ENCODE results near the gene KLK1. TPM values are rescaled to one million over a fixed set of nuclear protein-coding genes. Genes with fewer than 3 reads are reported as not detected.
A peak's percentile ranks its signal among the peaks of the same experiment; 100 is the strongest.

Gene KLK1
- total RNA-seq, 1 donor from 2014 or later: 2.7 TPM

DNA sequence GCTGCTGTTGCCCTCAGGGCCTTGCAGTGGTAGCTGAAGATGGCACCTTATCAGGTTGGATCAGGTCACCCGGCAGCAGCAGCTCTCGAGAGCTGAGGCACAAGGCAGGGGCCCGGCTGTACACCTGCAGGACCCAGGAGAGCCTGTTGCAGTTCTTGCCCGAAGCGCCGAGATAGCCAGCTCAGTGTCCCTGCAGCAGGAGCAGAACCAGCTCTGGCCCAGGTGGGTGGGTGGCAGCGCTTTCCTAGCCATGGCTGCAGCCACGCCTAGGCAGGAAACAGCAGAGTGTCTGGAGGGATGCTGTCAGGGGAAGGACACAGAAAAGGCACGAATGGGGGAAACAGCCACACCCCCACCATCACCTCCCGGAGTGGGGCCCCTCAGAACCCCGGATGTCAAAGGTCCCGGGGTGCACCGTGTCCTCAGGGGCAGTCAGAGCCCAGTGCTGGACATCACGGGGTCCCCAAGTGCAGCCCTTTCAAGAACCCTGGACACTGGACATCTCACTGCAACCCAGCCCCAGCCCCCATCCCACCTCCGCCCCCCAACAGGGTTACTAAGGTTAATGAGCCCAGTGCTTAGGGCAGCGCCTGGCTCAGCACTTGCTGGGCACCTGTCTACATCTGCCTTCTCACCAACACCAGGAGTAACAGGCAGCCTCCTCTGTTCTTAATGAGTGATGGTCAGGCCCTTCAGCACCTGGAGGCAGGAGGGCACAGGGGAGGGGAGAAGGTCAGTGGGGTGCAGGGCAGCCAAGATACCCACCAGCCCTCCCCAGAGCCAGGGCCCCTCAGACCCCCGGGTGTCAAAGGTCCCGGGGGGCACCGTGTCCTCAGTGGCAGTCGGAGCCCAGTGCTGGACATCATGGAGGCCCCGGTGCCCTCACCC is 24.7 kb downstream of the KLK1 start:
- H3K27ac Mint-ChIP-seq (ENCODE audit: unreplicated experiment): no peak overlapping the region
- H3K27me3 Mint-ChIP-seq (ENCODE audit: unreplicated experiment): no peaks in the 10 kb centered on the region
- DNase-seq (ENCODE audit: low spot score): no peak
- no peaks in the 10 kb centered on the region for H3K9me3 Mint-ChIP-seq (ENCODE audit: unreplicated experiment)
- no peak overlapping the region for H3K4me3 Mint-ChIP-seq (ENCODE audit: unreplicated experiment)
- H3K4me1 Mint-ChIP-seq (ENCODE audit: unreplicated experiment): peaks cover 11% of the 10 kb centered on the region
- peaks cover 18% of the 10 kb centered on the region for H3K36me3 Mint-ChIP-seq (ENCODE audit: low read depth, unreplicated experiment)
- TF ChIP-seq, protein P1, sequence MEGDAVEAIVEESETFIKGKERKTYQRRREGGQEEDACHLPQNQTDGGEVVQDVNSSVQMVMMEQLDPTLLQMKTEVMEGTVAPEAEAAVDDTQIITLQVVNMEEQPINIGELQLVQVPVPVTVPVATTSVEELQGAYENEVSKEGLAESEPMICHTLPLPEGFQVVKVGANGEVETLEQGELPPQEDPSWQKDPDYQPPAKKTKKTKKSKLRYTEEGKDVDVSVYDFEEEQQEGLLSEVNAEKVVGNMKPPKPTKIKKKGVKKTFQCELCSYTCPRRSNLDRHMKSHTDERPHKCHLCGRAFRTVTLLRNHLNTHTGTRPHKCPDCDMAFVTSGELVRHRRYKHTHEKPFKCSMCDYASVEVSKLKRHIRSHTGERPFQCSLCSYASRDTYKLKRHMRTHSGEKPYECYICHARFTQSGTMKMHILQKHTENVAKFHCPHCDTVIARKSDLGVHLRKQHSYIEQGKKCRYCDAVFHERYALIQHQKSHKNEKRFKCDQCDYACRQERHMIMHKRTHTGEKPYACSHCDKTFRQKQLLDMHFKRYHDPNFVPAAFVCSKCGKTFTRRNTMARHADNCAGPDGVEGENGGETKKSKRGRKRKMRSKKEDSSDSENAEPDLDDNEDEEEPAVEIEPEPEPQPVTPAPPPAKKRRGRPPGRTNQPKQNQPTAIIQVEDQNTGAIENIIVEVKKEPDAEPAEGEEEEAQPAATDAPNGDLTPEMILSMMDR (IDR thresholded peaks at IDR 0.05; ENCODE audit: unreplicated experiment): no peak

DNA sequence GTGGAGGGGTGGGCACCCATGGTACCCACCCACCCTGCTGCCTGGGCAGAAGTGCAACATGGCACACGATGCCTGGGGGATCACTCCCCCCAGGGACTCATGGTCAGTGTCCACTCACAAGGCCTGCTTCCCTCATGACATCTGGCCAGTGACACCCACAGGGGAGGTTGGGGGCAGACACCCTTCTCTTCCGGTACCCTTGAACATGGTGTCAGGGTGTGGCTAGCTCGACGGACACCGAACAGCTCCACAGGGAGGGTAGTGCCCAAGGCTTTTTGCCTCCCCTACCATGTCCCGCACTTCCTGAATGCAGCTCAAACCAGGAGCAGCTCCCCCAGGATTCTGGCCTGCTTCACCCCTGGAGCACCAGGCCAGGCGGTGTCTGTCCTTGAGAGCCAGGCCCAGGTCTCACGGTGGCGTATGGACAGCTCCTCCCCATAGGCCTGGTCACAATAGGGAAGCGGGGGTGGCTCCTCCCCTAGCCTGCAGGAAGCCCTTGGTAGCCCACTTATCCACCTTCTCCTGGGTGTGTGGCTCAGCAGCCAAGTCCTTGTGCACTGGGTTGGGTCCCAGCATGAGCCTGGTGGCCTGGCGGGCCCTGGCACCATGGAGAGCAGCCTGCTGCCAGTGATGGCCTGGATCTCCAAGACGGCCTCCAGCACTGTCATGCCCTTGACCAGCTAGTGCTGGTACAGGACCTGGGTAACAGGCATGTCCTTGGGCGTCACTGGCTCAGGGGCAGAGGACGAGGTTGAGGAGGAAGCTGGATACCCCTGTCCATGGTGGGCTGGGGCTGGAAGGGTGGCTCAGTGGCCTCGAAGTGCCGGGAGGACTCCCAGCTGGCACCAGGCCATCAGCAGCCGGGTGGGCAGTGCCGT is 25.6 kb downstream of the KLK1 start:
- TF ChIP-seq, protein P1 (IDR thresholded peaks at IDR 0.05; ENCODE audit: unreplicated experiment): no peak
- H3K27ac Mint-ChIP-seq (ENCODE audit: unreplicated experiment): no peak overlapping the region
- no peaks in the 10 kb centered on the region for H3K9me3 Mint-ChIP-seq (ENCODE audit: unreplicated experiment)
- peaks cover 14% of the 10 kb centered on the region for H3K36me3 Mint-ChIP-seq (ENCODE audit: low read depth, unreplicated experiment)
- no peak for DNase-seq (ENCODE audit: low spot score)
- peaks cover 4% of the 10 kb centered on the region for H3K4me1 Mint-ChIP-seq (ENCODE audit: unreplicated experiment)
- peaks cover 1% of the 10 kb centered on the region for H3K27me3 Mint-ChIP-seq (ENCODE audit: unreplicated experiment)
- H3K4me3 Mint-ChIP-seq (ENCODE audit: unreplicated experiment): no peak overlapping the region

DNA sequence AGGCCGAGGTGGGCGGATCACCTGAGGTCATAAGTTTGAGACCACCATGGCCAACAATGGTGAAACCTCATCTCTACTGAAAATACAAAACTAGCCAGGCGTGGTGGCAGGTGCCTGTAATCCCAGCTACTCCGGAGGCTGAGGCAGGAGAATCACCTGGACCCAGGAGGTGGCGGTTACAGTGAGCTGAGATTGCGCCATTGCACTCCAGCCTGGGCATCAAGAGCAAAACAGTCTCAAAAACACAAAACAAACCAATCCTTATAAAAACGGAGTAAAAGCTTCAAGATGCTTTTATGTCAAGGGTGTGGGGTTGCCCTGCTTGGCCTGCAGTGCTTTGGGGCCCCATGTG is 26.2 kb downstream of the KLK1 start:
- H3K36me3 Mint-ChIP-seq (ENCODE audit: low read depth, unreplicated experiment): peaks cover 14% of the 10 kb centered on the region
- TF ChIP-seq, protein P1 (IDR thresholded peaks at IDR 0.05; ENCODE audit: unreplicated experiment): no peak

DNA sequence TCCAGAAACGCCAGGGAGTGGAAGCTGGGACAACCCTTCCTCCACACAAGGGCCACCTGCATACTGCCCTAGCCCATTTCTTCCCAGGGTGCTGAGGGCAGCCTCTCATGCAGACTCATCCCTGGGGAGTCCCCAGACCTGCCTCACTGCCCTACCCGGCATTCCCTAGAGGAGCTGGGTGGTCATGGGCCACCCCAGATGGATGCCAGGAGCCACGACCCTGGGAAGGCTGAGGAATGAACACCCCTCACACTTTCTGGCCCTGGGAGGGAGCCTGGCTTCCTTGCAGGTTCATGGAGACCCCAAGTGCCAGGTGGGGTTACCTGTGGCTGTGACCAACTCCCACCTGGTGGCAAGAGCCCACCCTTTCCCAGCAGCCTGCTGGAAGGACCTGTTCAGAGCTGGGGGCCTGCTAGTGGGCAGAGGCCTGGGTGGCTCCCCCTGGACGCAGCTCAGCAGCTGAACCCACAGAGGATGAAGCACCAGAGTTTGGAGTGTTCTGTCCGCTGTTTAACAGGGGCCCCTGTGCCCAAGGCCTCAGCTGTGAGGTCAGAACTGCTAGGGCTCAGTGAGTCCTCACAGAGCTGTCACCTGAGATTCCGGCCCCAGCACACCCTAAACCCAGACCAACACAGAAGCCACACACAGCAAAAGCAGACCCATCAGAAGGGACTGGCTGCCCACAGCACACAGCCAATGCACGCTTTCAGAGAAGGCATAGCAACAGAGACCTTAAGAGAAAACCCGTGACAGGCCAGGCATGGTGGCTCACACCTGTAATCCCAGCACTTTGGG is 26.8 kb downstream of the KLK1 start:
- peaks cover 4% of the 10 kb centered on the region for H3K27me3 Mint-ChIP-seq (ENCODE audit: unreplicated experiment)
- H3K4me1 Mint-ChIP-seq (ENCODE audit: unreplicated experiment): no peaks in the 10 kb centered on the region
- peaks cover 10% of the 10 kb centered on the region for H3K36me3 Mint-ChIP-seq (ENCODE audit: low read depth, unreplicated experiment)
- no peaks in the 10 kb centered on the region for H3K9me3 Mint-ChIP-seq (ENCODE audit: unreplicated experiment)
- TF ChIP-seq, protein P1 (IDR thresholded peaks at IDR 0.05; ENCODE audit: unreplicated experiment): no peak
- peak overlapping the region; percentile 30 for H3K27ac Mint-ChIP-seq (ENCODE audit: unreplicated experiment)
- H3K4me3 Mint-ChIP-seq (ENCODE audit: unreplicated experiment): no peak overlapping the region
- DNase-seq (ENCODE audit: low spot score): no peak

More for the DNA sequence above, 26.2 kb downstream of the KLK1 start:
- no peak for DNase-seq (ENCODE audit: low spot score)
- H3K9me3 Mint-ChIP-seq (ENCODE audit: unreplicated experiment): no peaks in the 10 kb centered on the region
- no peak overlapping the region for H3K4me3 Mint-ChIP-seq (ENCODE audit: unreplicated experiment)
- peak overlapping the region; percentile 30 for H3K27ac Mint-ChIP-seq (ENCODE audit: unreplicated experiment)
- H3K4me1 Mint-ChIP-seq (ENCODE audit: unreplicated experiment): no peaks in the 10 kb centered on the region
- H3K27me3 Mint-ChIP-seq (ENCODE audit: unreplicated experiment): peaks cover 4% of the 10 kb centered on the region
